Posterior vena cava (tissue), 2 donors: ENCODE results near the gene C5AR1. TPM values are rescaled to one million over a fixed set of nuclear protein-coding genes. Genes with fewer than 3 reads are reported as not detected.
"Not testable (repeated sequence)": the region's sequence is repeated elsewhere in the genome, so short reads cannot be mapped to it uniquely, and the experiment has no call there.

Experiments used
- DNase-seq: peaks from one replicate; pipeline ENCODE4 v3.0.0-alpha.2; 2020; ENCODE audit warnings: low spot score
- intact Hi-C, 2 donors: fragments of 100-400 bp; cut with DNase I; formaldehyde crosslinking; loops; one replicate each; pipeline versions ENCODE4 v1.14.1 to v1.14.2; 2022 to 2023
- long read RNA-seq, 2 donors: library from polyadenylated mRNA; unstranded; transcript quantifications; one replicate each; pipeline ENCODE4 v2.0.0, GENCODE V29; 2020 to 2021
- total RNA-seq, 2 donors: library from RNA; stranded (reverse); fragmentation: NEBNext Ultra II Directional; extraction: Animal tissue kit (Norgen Biotek cat#: 25700); gene quantifications; one replicate each; pipeline ENCODE4 v1.2.1, GENCODE V29; 2021
- donor health status: DM: yes; HTN: yes; CAD: no.
- donor health status: DM: yes; HTN: yes; CAD: no.

C5AR1 gene
- total RNA-seq: 10 to 100 TPM; 30.6 to 33.4 TPM
- long read RNA-seq, donor 1, partial matches to known transcripts: 0 of 3 reads
- long read RNA-seq, donor 1, other reads (novel, unspliced or antisense): 2 of 3 reads
- long read RNA-seq, donor 2, partial matches to known transcripts: 0 of 5 reads
- long read RNA-seq, donor 2, other reads (novel, unspliced or antisense): 2 of 5 reads

- peak; percentile 85 for DNase-seq
These were observed at the start of gene C5AR1 for GRCh38 chr19:47309608-47310007. Gene C5AR1 (plus strand): TSS chr19:47309861. CDS start chr19:47309896, 35 bp downstream.

GRCh38 chr19:47260476-47260875, 49.2 kb upstream of the C5AR1 start:
- intact Hi-C loops: no loop called here
- DNase-seq: no peak

More at GRCh38 chr19:47309608-47310007, at the start of gene C5AR1:
- intact Hi-C loops: no loop called here

- intact Hi-C loops, DNase-seq: not testable (repeated sequence)
These were observed 47.5 kb upstream of the C5AR1 start for GRCh38 chr19:47261946-47262793.

GRCh38 chr19:47264629-47265028, 45.0 kb upstream of the C5AR1 start:
- DNase-seq: no peak
- intact Hi-C loops: no loop called here

GRCh38 chr19:47266401-47266941, 43.2 kb upstream of the C5AR1 start:
- no peak for DNase-seq
- intact Hi-C loops: no loop called here

- DNase-seq: no peak
- intact Hi-C loops: no loop called here
These were observed 42.3 kb upstream of the C5AR1 start for GRCh38 chr19:47267350-47267759.

- intact Hi-C loops: no loop called here
- DNase-seq: no peak
These were observed 41.6 kb upstream of the C5AR1 start for GRCh38 chr19:47268028-47268427.

GRCh38 chr19:47269596-47269995, 40.1 kb upstream of the C5AR1 start:
- intact Hi-C loops: no loop called here
- no peak for DNase-seq

GRCh38 chr19:47270408-47270807, 39.3 kb upstream of the C5AR1 start:
- no peak for DNase-seq
- intact Hi-C loops: no loop called here

GRCh38 chr19:47271949-47272348, 37.7 kb upstream of the C5AR1 start:
- no peak for DNase-seq
- intact Hi-C loops: no loop called here

GRCh38 chr19:47272448-47273312, 37.0 kb upstream of the C5AR1 start:
- DNase-seq: peak; percentile 89
- intact Hi-C loops: no loop called here

GRCh38 chr19:47273313-47274070, 36.2 kb upstream of the C5AR1 start:
- peak; percentile 99 for DNase-seq
- intact Hi-C loops: no loop called here

GRCh38 chr19:47274071-47274890, 35.4 kb upstream of the C5AR1 start, which contains the start of gene INAFM1:
Gene INAFM1 (plus strand): TSS chr19:47274885. CDS start chr19:47274920, 35 bp downstream.
- intact Hi-C loops: no loop called here
- peak; percentile 100 for DNase-seq

- intact Hi-C loops: no loop called here
These were observed 34.5 kb upstream of the C5AR1 start for GRCh38 chr19:47274891-47275761.

GRCh38 chr19:47275791-47276461, 33.7 kb upstream of the C5AR1 start:
- intact Hi-C loops: no loop called here
- peak; percentile 94 for DNase-seq

More at GRCh38 chr19:47274891-47275761, 34.5 kb upstream of the C5AR1 start:
- DNase-seq: peak; percentile 89

GRCh38 chr19:47276513-47276912, 33.1 kb upstream of the C5AR1 start:
- DNase-seq, intact Hi-C loops: not testable (repeated sequence)
